ENCODE data around the gene BPIFB3.

BPIFB3 gene

GRCh38 chr20:33015114-33015484 lies 38.6 kb upstream of the BPIFB3 start:
- ChIA-PET CTCF (no interaction called here), POLR2A (no interaction called here)
- H3K9me3 ChIP-seq (ENCODE audit: control insufficient read depth, insufficient read depth, low read depth, low read length), result no peaks in the 10 kb centered on the region
- no peak for TF ChIP-seq BCL6B (tag by site-specific recombination; IDR thresholded peaks at IDR 0.05)
- TF ChIP-seq ZFHX2 (tag by site-specific recombination; conservative IDR thresholded peaks at IDR 0.05), result peak; percentile 24; the same call in 1 of the 2 replicates
- no peak for TF ChIP-seq ZNF692 (tag by site-specific recombination; IDR thresholded peaks at IDR 0.05)
- no peak for TF ChIP-seq SP3 (tag by site-specific recombination; IDR thresholded peaks at IDR 0.05)
- TF ChIP-seq KLF8 (tag by site-specific recombination; IDR thresholded peaks at IDR 0.05), result no peak
- no peak for TF ChIP-seq ZNF843 (tag by site-specific recombination; IDR thresholded peaks at IDR 0.05)
- no peak for TF ChIP-seq ZNF311 (tag by site-specific recombination; IDR thresholded peaks at IDR 0.05; ENCODE audit: borderline replicate concordance)
- no peaks in the 10 kb centered on the region for H3K36me3 ChIP-seq (ENCODE audit: control insufficient read depth in 2 of 2, insufficient read depth in 1 of 2, low read length in 2 of 2)
- H3K27ac ChIP-seq (ENCODE audit: extremely low read depth, low read depth, low read length), result no peak overlapping the region
- no peak overlapping the region for H3K4me3 ChIP-seq (ENCODE audit: low read depth, low read length)
- H3K4me1 ChIP-seq (ENCODE audit: control insufficient read depth, insufficient read depth, low read length), result no peaks in the 10 kb centered on the region

- ChIA-PET CTCF (interaction anchor here (0.5 kb wide), 1 partner anchor 12 kb away, joined by 3 read pairs; no protein-coding TSS in a partner anchor), POLR2A (no interaction called here)
- Histone ChIP-seq H3K4me3 (ENCODE audit: low read depth, low read length) (no peak overlapping the region), H3K36me3 (ENCODE audit: control insufficient read depth in 2 of 2, insufficient read depth in 1 of 2, low read length in 2 of 2) (no peaks in the 10 kb centered on the region), H3K4me1 (ENCODE audit: control insufficient read depth, insufficient read depth, low read length) (no peaks in the 10 kb centered on the region), H3K27ac (ENCODE audit: extremely low read depth, low read depth, low read length) (no peak overlapping the region), H3K9me3 (ENCODE audit: control insufficient read depth, insufficient read depth, low read depth, low read length) (no peaks in the 10 kb centered on the region)
- TF ChIP-seq ZNF626 (tag by site-specific recombination; IDR thresholded peaks at IDR 0.05) (no peak), ZSCAN23 (tag by site-specific recombination; IDR thresholded peaks at IDR 0.05) (no peak), KLF17 (tag by site-specific recombination; IDR thresholded peaks at IDR 0.05) (no peak)
These were observed 37.8 kb upstream of the BPIFB3 start for GRCh38 chr20:33015700-33016580.

GRCh38 chr20:33016581-33017109 lies 37.1 kb upstream of the BPIFB3 start:
- H3K36me3 ChIP-seq (ENCODE audit: control insufficient read depth in 2 of 2, insufficient read depth in 1 of 2, low read length in 2 of 2), result no peaks in the 10 kb centered on the region
- POLR2A ChIA-PET, result no interaction called here
- no peaks in the 10 kb centered on the region for H3K4me1 ChIP-seq (ENCODE audit: control insufficient read depth, insufficient read depth, low read length)
- H3K9me3 ChIP-seq (ENCODE audit: control insufficient read depth, insufficient read depth, low read depth, low read length), result no peaks in the 10 kb centered on the region
- CTCF ChIA-PET, result no interaction called here
- no peak overlapping the region for H3K27ac ChIP-seq (ENCODE audit: extremely low read depth, low read depth, low read length)
- H3K4me3 ChIP-seq (ENCODE audit: low read depth, low read length), result no peak overlapping the region
- TF ChIP-seq INSM2 (tag by site-specific recombination; IDR thresholded peaks at IDR 0.05) (no peak), AEBP2 (tag by site-specific recombination; IDR thresholded peaks at IDR 0.05; ENCODE audit: borderline replicate concordance) (no peak), ZNF518A (tag by site-specific recombination; conservative IDR thresholded peaks at IDR 0.05; ENCODE audit: low read depth) (no peak), MYNN (tag by site-specific recombination; IDR thresholded peaks at IDR 0.05; ENCODE audit: borderline replicate concordance) (no peak), ZNF449 (tag by site-specific recombination; IDR thresholded peaks at IDR 0.05) (no peak)

Data from HEK293 (cell line).